ENCODE results near the gene CDKN2C.

DNA sequence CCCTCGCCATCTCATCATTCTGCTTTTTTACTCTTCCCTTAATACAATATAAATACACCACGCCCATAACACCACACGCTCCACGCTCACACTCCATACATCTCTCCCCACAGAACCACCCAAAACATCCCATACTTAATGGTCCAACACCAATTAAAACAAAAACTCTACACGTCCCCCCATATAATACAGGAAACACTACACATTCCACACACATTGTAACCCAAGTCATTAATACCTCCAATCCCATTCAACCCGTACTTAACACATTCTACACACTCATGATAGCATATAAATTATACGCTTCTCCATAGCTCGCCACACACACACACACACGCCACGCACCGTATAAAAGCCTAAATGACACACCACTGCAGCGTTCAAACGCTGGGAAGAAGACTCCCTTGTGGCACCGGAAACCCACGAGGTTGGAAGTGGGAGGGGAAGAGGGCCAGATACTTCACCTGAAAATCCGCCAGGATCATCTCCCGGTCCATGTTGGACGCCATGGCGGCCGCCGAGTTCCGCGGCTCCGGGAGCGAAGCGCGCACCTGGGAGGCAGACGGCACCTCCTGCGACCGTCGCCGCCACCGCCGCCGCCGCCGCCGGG, 10.6 kb upstream of the CDKN2C start:
- no peak for TF ChIP-seq POLR2A (IDR thresholded peaks at IDR 0.05)
- TF ChIP-seq, protein P1, sequence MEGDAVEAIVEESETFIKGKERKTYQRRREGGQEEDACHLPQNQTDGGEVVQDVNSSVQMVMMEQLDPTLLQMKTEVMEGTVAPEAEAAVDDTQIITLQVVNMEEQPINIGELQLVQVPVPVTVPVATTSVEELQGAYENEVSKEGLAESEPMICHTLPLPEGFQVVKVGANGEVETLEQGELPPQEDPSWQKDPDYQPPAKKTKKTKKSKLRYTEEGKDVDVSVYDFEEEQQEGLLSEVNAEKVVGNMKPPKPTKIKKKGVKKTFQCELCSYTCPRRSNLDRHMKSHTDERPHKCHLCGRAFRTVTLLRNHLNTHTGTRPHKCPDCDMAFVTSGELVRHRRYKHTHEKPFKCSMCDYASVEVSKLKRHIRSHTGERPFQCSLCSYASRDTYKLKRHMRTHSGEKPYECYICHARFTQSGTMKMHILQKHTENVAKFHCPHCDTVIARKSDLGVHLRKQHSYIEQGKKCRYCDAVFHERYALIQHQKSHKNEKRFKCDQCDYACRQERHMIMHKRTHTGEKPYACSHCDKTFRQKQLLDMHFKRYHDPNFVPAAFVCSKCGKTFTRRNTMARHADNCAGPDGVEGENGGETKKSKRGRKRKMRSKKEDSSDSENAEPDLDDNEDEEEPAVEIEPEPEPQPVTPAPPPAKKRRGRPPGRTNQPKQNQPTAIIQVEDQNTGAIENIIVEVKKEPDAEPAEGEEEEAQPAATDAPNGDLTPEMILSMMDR (IDR thresholded peaks at IDR 0.05) = no peak

Measured in heart left ventricle (tissue), 13 donors.